ENCODE measurements around the gene AKIRIN1.
"Not testable (repeated sequence)": the region's sequence is repeated elsewhere in the genome, so short reads cannot be mapped to it uniquely, and the experiment has no call there.

The AKIRIN1 gene

GRCh38 chr1:38997034-38997900 lies 6.2 kb downstream of the AKIRIN1 start:
- DNase-seq (ENCODE audit: low read depth), result no peak

- DNase-seq (ENCODE audit: low read depth), result no peak
These were observed 6.8 kb downstream of the AKIRIN1 start for GRCh38 chr1:38997901-38998190.

GRCh38 chr1:39001516-39002421 lies 10.7 kb downstream of the AKIRIN1 start:
- no peak for DNase-seq (ENCODE audit: low read depth)

- DNase-seq (ENCODE audit: low read depth), result no peak
These were observed 12.2 kb downstream of the AKIRIN1 start for GRCh38 chr1:39003281-39003680.

GRCh38 chr1:39003794-39004193 lies 12.7 kb downstream of the AKIRIN1 start:
- DNase-seq (ENCODE audit: low read depth), result no peak

GRCh38 chr1:39006287-39006686 lies 15.2 kb downstream of the AKIRIN1 start:
- no peak for DNase-seq (ENCODE audit: low read depth)

- no peak for DNase-seq (ENCODE audit: low read depth)
These were observed 15.9 kb downstream of the AKIRIN1 start for GRCh38 chr1:39006726-39007645.

GRCh38 chr1:39014956-39015355 lies 23.9 kb downstream of the AKIRIN1 start:
- DNase-seq (ENCODE audit: low read depth), result not testable (repeated sequence)

- DNase-seq (ENCODE audit: low read depth), result no peak
These were observed 25.6 kb downstream of the AKIRIN1 start for GRCh38 chr1:39016604-39017171.

- DNase-seq (ENCODE audit: low read depth), result no peak
These were observed 26.2 kb downstream of the AKIRIN1 start for GRCh38 chr1:39017266-39017665.

- not testable (repeated sequence) for DNase-seq (ENCODE audit: low read depth)
These were observed 29.4 kb downstream of the AKIRIN1 start for GRCh38 chr1:39020494-39020893.

GRCh38 chr1:39021426-39021825 lies 30.4 kb downstream of the AKIRIN1 start:
- DNase-seq (ENCODE audit: low read depth), result no peak

GRCh38 chr1:39023140-39023539 lies 32.1 kb downstream of the AKIRIN1 start:
- DNase-seq (ENCODE audit: low read depth), result no peak

- DNase-seq (ENCODE audit: low read depth), result peak; percentile 89
These were observed 35.2 kb downstream of the AKIRIN1 start, which contains the start of gene NDUFS5 for GRCh38 chr1:39026051-39026865. NDUFS5 (plus strand) TSS chr1:39026350; CDS start chr1:39028725, 2,375 bp downstream.

GRCh38 chr1:39026866-39027507 lies 35.9 kb downstream of the AKIRIN1 start:
- no peak for DNase-seq (ENCODE audit: low read depth)

- no peak for DNase-seq (ENCODE audit: low read depth)
These were observed 43.1 kb downstream of the AKIRIN1 start for GRCh38 chr1:39034114-39034654.

- DNase-seq (ENCODE audit: low read depth), result no peak
These were observed 45.6 kb downstream of the AKIRIN1 start for GRCh38 chr1:39036678-39037077.

GRCh38 chr1:39043513-39043912 lies 52.4 kb downstream of the AKIRIN1 start:
- no peak for DNase-seq (ENCODE audit: low read depth)

GRCh38 chr1:39044762-39045161 lies 53.7 kb downstream of the AKIRIN1 start:
- no peak for DNase-seq (ENCODE audit: low read depth)

GRCh38 chr1:39045231-39045630 lies 54.2 kb downstream of the AKIRIN1 start:
- DNase-seq (ENCODE audit: low read depth), result no peak

Data from stromal cell of bone marrow (primary cell).